GM23248 (cell line): ENCODE data around the gene PARVA. TPM values are rescaled to one million over a fixed set of nuclear protein-coding genes. Genes with fewer than 3 reads are reported as not detected.
A peak's percentile ranks its signal among the peaks of the same experiment; 100 is the strongest.

Source experiments
- DNase-seq: peaks from one replicate; pipeline ENCODE4 v3.0.0-alpha.2; 2015
- H2AFZ ChIP-seq: fragments of 200-600 bp; sonication (generic); 2 replicates; pipeline ENCODE4 v1.6.1; 2016; ENCODE audit warnings: antibody characterized with exemption
- H3F3A ChIP-seq: fragments of 200-600 bp; sonication (generic); 2 replicates; pipeline ENCODE4 v1.6.1; 2016; ENCODE audit warnings: mild to moderate bottlenecking, antibody characterized with exemption, mixed run types; ENCODE audit not compliant: insufficient read depth
- H3K27ac ChIP-seq: fragments of 200-600 bp; sonication (generic); 2 replicates; pipeline ENCODE4 v1.5.1; 2016; ENCODE audit warnings: mild to moderate bottlenecking
- H3K27me3 ChIP-seq: fragments of 200-600 bp; sonication (generic); replicated peaks from 2 replicates; pipeline ENCODE4 v1.6.1; 2016; ENCODE audit warnings: mild to moderate bottlenecking; ENCODE audit not compliant: insufficient read depth
- H3K36me3 ChIP-seq: fragments of 200-600 bp; sonication (generic); 2 replicates; pipeline ENCODE4 v1.6.1; 2016; ENCODE audit warnings: low read depth, mild to moderate bottlenecking
- H3K4me1 ChIP-seq: fragments of 200-600 bp; sonication (generic); 2 replicates; pipeline ENCODE4 v1.6.1; 2016; ENCODE audit warnings: mild to moderate bottlenecking; ENCODE audit not compliant: insufficient read depth
- H3K4me2 ChIP-seq: fragments of 200-600 bp; sonication (generic); one replicate; pipeline ENCODE4 v1.6.1; 2016; ENCODE audit warnings: mild to moderate bottlenecking; ENCODE audit not compliant: unreplicated experiment
- H3K4me3 ChIP-seq: fragments of 200-600 bp; sonication (generic); 2 replicates; pipeline ENCODE4 v1.5.1; 2016; ENCODE audit warnings: mild to moderate bottlenecking
- H3K79me2 ChIP-seq: fragments of 200-600 bp; sonication (generic); 2 replicates; pipeline ENCODE4 v1.6.1; 2016; ENCODE audit warnings: mild to moderate bottlenecking; ENCODE audit not compliant: insufficient read depth
- H3K9ac ChIP-seq: fragments of 200-600 bp; sonication (generic); 2 replicates; pipeline ENCODE4 v1.6.1; 2016; ENCODE audit warnings: mild to moderate bottlenecking
- H3K9me2 ChIP-seq: fragments of 200-600 bp; sonication (generic); 2 replicates; pipeline ENCODE4 v1.6.1; 2016; ENCODE audit warnings: mixed run types, mild to moderate bottlenecking, moderate library complexity; ENCODE audit not compliant: insufficient read depth
- H3K9me3 ChIP-seq: fragments of 200-600 bp; sonication (generic); one replicate; pipeline ENCODE4 v1.6.1; 2017; ENCODE audit warnings: low read depth
- H4K20me1 ChIP-seq: fragments of 200-600 bp; sonication (generic); 2 replicates; pipeline ENCODE4 v1.6.0; 2016; ENCODE audit not compliant: insufficient read depth
- EZH2 ChIP-seq: fragments of 200-600 bp; sonication (generic); IDR thresholded peaks from 2 replicates; pipeline ENCODE4 v1.6.1; 2018; ENCODE audit warnings: antibody characterized with exemption, mild to moderate bottlenecking; ENCODE audit not compliant: insufficient read depth, poor library complexity, severe bottlenecking
- EZH2phosphoT487 ChIP-seq: fragments of 200-600 bp; sonication (generic); IDR thresholded peaks from 2 replicates; pipeline ENCODE4 v1.6.1; 2018; ENCODE audit warnings: antibody characterized with exemption, moderate library complexity, mild to moderate bottlenecking, low read depth; ENCODE audit not compliant: insufficient read depth
- WGBS, 2 experiments: methylation state at CpG; one replicate each; pipeline ENCODE4 v1.1.6; 2015 to 2017; ENCODE audit warnings: low lambda C conversion rate in 2 of 2, low coverage in 1 of 2; ENCODE audit errors: missing lambda C conversion rate in 2 of 2; 5-methylcytosine and 5-hydroxymethylcytosine counted together
- in situ Hi-C: fragments of 300-500 bp; cut with MboI; formaldehyde crosslinking; loops from 2 replicates; pipeline ENCODE4 v1.15.0; 2020
- polyA plus RNA-seq: library from polyadenylated mRNA; unstranded; fragments of >200 nt; fragmentation: Nextera tagmentation; extraction: Ambion mirVana; gene quantifications from 2 replicates; pipeline ENCODE4 v1.2.1, GENCODE V29; 2016
- total RNA-seq: library from RNA; depleted of rRNA; stranded (reverse); fragments of >200 nt; shearing (Covaris generic); gene quantifications from 2 replicates; pipeline ENCODE4 v1.2.3, GENCODE V29; 2014

Gene PARVA
- total and polyA plus RNA-seq, 2 experiments from 2014 or later: 87.9 to 121 TPM

GRCh38 chr11:12528487-12528886, 151.1 kb downstream of the PARVA start:
- peak; percentile 31 for DNase-seq
- no peak overlapping the region for H3K27ac ChIP-seq
- peaks cover 38% of the 10 kb centered on the region for H3K4me1 ChIP-seq
- H2AFZ ChIP-seq: no peak overlapping the region
- no peaks in the 10 kb centered on the region for H3K9me3 ChIP-seq
- H3F3A ChIP-seq: peaks cover 41% of the 10 kb centered on the region
- 93 to 98% methylated on average over 2 of the region's 2 CpGs for WGBS, 2 experiments
- no peaks in the 10 kb centered on the region for H3K79me2 ChIP-seq
- H3K9me2 ChIP-seq: no peaks in the 10 kb centered on the region
- no peak overlapping the region for H3K4me3 ChIP-seq
- in situ Hi-C loops: no loop called here
- peaks cover 27% of the 10 kb centered on the region for H3K36me3 ChIP-seq
- TF ChIP-seq EZH2 (no peak), EZH2phosphoT487 (no peak)
- no peak overlapping the region for H3K4me2 ChIP-seq
- no peak overlapping the region for H3K9ac ChIP-seq
- H3K27me3 ChIP-seq: no peaks in the 10 kb centered on the region
- H4K20me1 ChIP-seq: no peaks in the 10 kb centered on the region

GRCh38 chr11:12529041-12529440, 151.7 kb downstream of the PARVA start:
- H3K4me3 ChIP-seq: no peak overlapping the region
- H3K9me3 ChIP-seq: no peaks in the 10 kb centered on the region
- H4K20me1 ChIP-seq: no peaks in the 10 kb centered on the region
- H2AFZ ChIP-seq: no peak overlapping the region
- H3K36me3 ChIP-seq: peaks cover 27% of the 10 kb centered on the region
- H3K9ac ChIP-seq: no peak overlapping the region
- no peaks in the 10 kb centered on the region for H3K9me2 ChIP-seq
- no peak overlapping the region for H3K4me2 ChIP-seq
- H3K79me2 ChIP-seq: no peaks in the 10 kb centered on the region
- H3K27me3 ChIP-seq: no peaks in the 10 kb centered on the region
- no peak for TF ChIP-seq EZH2phosphoT487
- TF ChIP-seq EZH2: no peak
- in situ Hi-C loops: no loop called here
- H3K27ac ChIP-seq: no peak overlapping the region
- H3K4me1 ChIP-seq: peaks cover 38% of the 10 kb centered on the region
- no peak for DNase-seq
- WGBS, 2 experiments: 93 to 99% methylated on average over 5 of the region's 5 CpGs
- H3F3A ChIP-seq: peaks cover 41% of the 10 kb centered on the region

GRCh38 chr11:12529793-12530192, 152.4 kb downstream of the PARVA start:
- Histone ChIP-seq H3K27me3 (no peaks in the 10 kb centered on the region), H3K36me3 (peaks cover 27% of the 10 kb centered on the region), H3K4me3 (no peak overlapping the region), H3K27ac (peak overlapping the region; percentile 40), H3K79me2 (no peaks in the 10 kb centered on the region), H3K4me2 (peak overlapping the region; percentile 43), H3K9me2 (no peaks in the 10 kb centered on the region), H3F3A (peaks cover 44% of the 10 kb centered on the region), H2AFZ (no peak overlapping the region), H3K9me3 (no peaks in the 10 kb centered on the region), H3K4me1 (peaks cover 38% of the 10 kb centered on the region), H3K9ac (peak overlapping the region; percentile 41), H4K20me1 (no peaks in the 10 kb centered on the region)
- DNase-seq: peak; percentile 54
- TF ChIP-seq EZH2: no peak
- TF ChIP-seq EZH2phosphoT487: no peak
- in situ Hi-C loops: no loop called here

GRCh38 chr11:12531020-12531419, 153.6 kb downstream of the PARVA start:
- DNase-seq: no peak
- Histone ChIP-seq H2AFZ (no peak overlapping the region), H4K20me1 (no peaks in the 10 kb centered on the region), H3K36me3 (peaks cover 27% of the 10 kb centered on the region), H3K9me2 (no peaks in the 10 kb centered on the region), H3K9me3 (no peaks in the 10 kb centered on the region), H3F3A (peaks cover 47% of the 10 kb centered on the region), H3K27ac (no peak overlapping the region), H3K79me2 (no peaks in the 10 kb centered on the region), H3K4me3 (no peak overlapping the region), H3K27me3 (no peaks in the 10 kb centered on the region), H3K9ac (no peak overlapping the region), H3K4me2 (no peak overlapping the region), H3K4me1 (peaks cover 38% of the 10 kb centered on the region)
- WGBS, 2 experiments: 96% methylated on average over 5 of the region's 5 CpGs
- TF ChIP-seq EZH2 (no peak), EZH2phosphoT487 (no peak)
- in situ Hi-C loops: no loop called here

- H3K27ac ChIP-seq: 0 out of 2 replicates have a peak overlapping the region, but pooled peaks have one; percentile 6
- peak; percentile 66 for DNase-seq
Observed at GRCh38 chr11:12531681-12532080, 154.3 kb downstream of the PARVA start.

More at GRCh38 chr11:12531681-12532080, 154.3 kb downstream of the PARVA start:
- Histone ChIP-seq H3K4me1 (peaks cover 35% of the 10 kb centered on the region), H3K4me3 (no peak overlapping the region), H4K20me1 (no peaks in the 10 kb centered on the region), H3K9ac (no peak overlapping the region), H2AFZ (no peak overlapping the region), H3K4me2 (no peak overlapping the region), H3K9me3 (no peaks in the 10 kb centered on the region), H3K36me3 (peaks cover 27% of the 10 kb centered on the region), H3K79me2 (no peaks in the 10 kb centered on the region), H3F3A (peaks cover 42% of the 10 kb centered on the region), H3K27me3 (no peaks in the 10 kb centered on the region), H3K9me2 (no peaks in the 10 kb centered on the region)
- in situ Hi-C loops: no loop called here
- 63 to 65% methylated on average over 3 of the region's 3 CpGs for WGBS, 2 experiments
- no peak for TF ChIP-seq EZH2
- no peak for TF ChIP-seq EZH2phosphoT487
